ENCODE results near the gene PKP2. TPM values are rescaled to one million over a fixed set of nuclear protein-coding genes. Genes with fewer than 3 reads are reported as not detected.

The PKP2 gene
- total RNA-seq, 1 experiment from 2014 or later = 18.4 TPM

DNA sequence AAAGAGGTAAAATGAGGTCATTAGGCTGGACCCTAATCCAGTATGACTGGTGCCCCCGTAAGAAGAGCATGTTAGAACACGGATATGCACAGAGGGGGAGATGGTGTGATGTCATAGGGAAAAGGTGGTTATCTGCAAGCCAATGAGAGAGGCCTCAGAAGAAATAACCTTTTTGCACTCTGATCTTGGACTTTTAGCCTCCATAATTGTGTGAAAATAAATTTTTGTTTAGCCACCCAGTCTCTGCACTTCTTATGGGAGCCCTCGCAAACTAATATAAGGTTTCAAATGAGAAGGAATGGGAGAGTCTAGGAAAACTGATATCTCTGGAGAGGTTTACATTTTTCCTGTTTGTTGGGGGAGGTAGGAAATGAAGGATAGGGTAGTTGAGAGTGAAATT, 43.2 kb upstream of the PKP2 start:
- no peak overlapping the region for H3T11ph ChIP-seq (ENCODE audit: low read length)
- no peak for DNase-seq
- no peak overlapping the region for H2AFZ ChIP-seq (ENCODE audit: low read length)
- H4K5ac ChIP-seq (ENCODE audit: insufficient read length, low read depth, low read length) = no peak overlapping the region
- no peak overlapping the region for H2BK5ac ChIP-seq (ENCODE audit: insufficient read length, low read length)
- TF ChIP-seq, protein P1, sequence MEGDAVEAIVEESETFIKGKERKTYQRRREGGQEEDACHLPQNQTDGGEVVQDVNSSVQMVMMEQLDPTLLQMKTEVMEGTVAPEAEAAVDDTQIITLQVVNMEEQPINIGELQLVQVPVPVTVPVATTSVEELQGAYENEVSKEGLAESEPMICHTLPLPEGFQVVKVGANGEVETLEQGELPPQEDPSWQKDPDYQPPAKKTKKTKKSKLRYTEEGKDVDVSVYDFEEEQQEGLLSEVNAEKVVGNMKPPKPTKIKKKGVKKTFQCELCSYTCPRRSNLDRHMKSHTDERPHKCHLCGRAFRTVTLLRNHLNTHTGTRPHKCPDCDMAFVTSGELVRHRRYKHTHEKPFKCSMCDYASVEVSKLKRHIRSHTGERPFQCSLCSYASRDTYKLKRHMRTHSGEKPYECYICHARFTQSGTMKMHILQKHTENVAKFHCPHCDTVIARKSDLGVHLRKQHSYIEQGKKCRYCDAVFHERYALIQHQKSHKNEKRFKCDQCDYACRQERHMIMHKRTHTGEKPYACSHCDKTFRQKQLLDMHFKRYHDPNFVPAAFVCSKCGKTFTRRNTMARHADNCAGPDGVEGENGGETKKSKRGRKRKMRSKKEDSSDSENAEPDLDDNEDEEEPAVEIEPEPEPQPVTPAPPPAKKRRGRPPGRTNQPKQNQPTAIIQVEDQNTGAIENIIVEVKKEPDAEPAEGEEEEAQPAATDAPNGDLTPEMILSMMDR (conservative IDR thresholded peaks at IDR 0.05) = no peak
- H3K23me2 ChIP-seq (ENCODE audit: insufficient read length, low read depth, low read length, poor library complexity, severe bottlenecking) = no peaks in the 10 kb centered on the region
- no peaks in the 10 kb centered on the region for H3K79me2 ChIP-seq (ENCODE audit: insufficient read depth, low read length)
- no peak overlapping the region for H3K18ac ChIP-seq (ENCODE audit: insufficient read length, low read depth, low read length)
- no peaks in the 10 kb centered on the region for H3K79me1 ChIP-seq (ENCODE audit: insufficient read depth, low read depth, low read length, poor library complexity, severe bottlenecking)
- H2BK15ac ChIP-seq (ENCODE audit: low read depth, low read length) = no peak overlapping the region
- Mint-ChIP-seq H3K4me3 (no peak overlapping the region), H3K27me3 (ENCODE audit: low read depth) (no peaks in the 10 kb centered on the region), H3K27ac (no peak overlapping the region), H3K36me3 (ENCODE audit: insufficient read depth in 1 of 3, low read depth in 3 of 3) (no peaks in the 10 kb centered on the region), H3K9me3 (no peaks in the 10 kb centered on the region), H3K4me1 (peaks cover 2 to 5% of the 10 kb centered on the region in 2 experiments; a peak in 1 of 4 replicates)
- no peak overlapping the region for H3K23ac ChIP-seq (ENCODE audit: insufficient read length, low read depth, low read length)
- H4K20me1 ChIP-seq (ENCODE audit: control insufficient read depth, insufficient read depth, insufficient read length) = no peaks in the 10 kb centered on the region
- H4K91ac ChIP-seq (ENCODE audit: insufficient read length, low read depth, low read length) = no peak overlapping the region
- no peak overlapping the region for H3K14ac ChIP-seq (ENCODE audit: insufficient read depth, low read length)
- no peak overlapping the region for H2BK120ac ChIP-seq (ENCODE audit: low read depth, low read length, poor library complexity, severe bottlenecking)
- no peak overlapping the region for H2BK12ac ChIP-seq (ENCODE audit: insufficient read length, low read depth, low read length)
- no peak overlapping the region for H3K27ac ChIP-seq (ENCODE audit: insufficient read length, low read depth, low read length)
- no peak overlapping the region for H2BK20ac ChIP-seq (ENCODE audit: low read depth, low read length, poor library complexity, severe bottlenecking)
- whole genome bisulfite sequencing (ENCODE audit: extremely low coverage, insufficient read length, low lambda C conversion rate) = no CpG with 5 or more reads among the region's 3 CpGs
- no peaks in the 10 kb centered on the region for H3K27me3 ChIP-seq (ENCODE audit: insufficient read depth, low read length)
- H3K4ac ChIP-seq (ENCODE audit: low read depth, low read length) = no peak overlapping the region
- no peaks in the 10 kb centered on the region for H3K4me1 ChIP-seq (ENCODE audit: insufficient read depth, low read length)
- H3K9me3 ChIP-seq (ENCODE audit: control insufficient read depth, low read depth, low read length) = no peaks in the 10 kb centered on the region
- no peak overlapping the region for H2AK5ac ChIP-seq (ENCODE audit: insufficient read length, low read length)
- no peak overlapping the region for H3K4me2 ChIP-seq (ENCODE audit: insufficient read depth, insufficient read length, low read length)
- H3K56ac ChIP-seq (ENCODE audit: insufficient read length, low read depth, low read length) = no peak overlapping the region
- H4K8ac ChIP-seq (replicated peaks; ENCODE audit: insufficient read length, low read depth, low read length) = no peak overlapping the region
- H3K9ac ChIP-seq (ENCODE audit: extremely low read depth, insufficient read length, low read length) = no peak overlapping the region
